GM18907 (cell line): ENCODE data around the gene MROH2B.
"Not testable (repeated sequence)": the region's sequence is repeated elsewhere in the genome, so short reads cannot be mapped to it uniquely, and the experiment has no call there.

ENCODE experiments used
- ATAC-seq: cut with Tn5 transposase; IDR thresholded peaks from one replicate; pipeline ENCODE4 v1.9.1; 2021; ENCODE audit warnings: mild to moderate bottlenecking, moderate library complexity; ENCODE audit not compliant: unreplicated experiment

MROH2B gene

GRCh38 chr5:41032973-41033372 is 38.2 kb downstream of the MROH2B start:
- no peak for ATAC-seq

GRCh38 chr5:41022600-41022999 is 48.5 kb downstream of the MROH2B start:
- not testable (repeated sequence) for ATAC-seq

GRCh38 chr5:41012318-41012717 is 58.8 kb downstream of the MROH2B start:
- ATAC-seq: no peak

GRCh38 chr5:41010572-41010971 is 60.6 kb downstream of the MROH2B start:
- no peak for ATAC-seq

- no peak for ATAC-seq
These were observed 61.9 kb downstream of the MROH2B start for GRCh38 chr5:41009232-41009631.

GRCh38 chr5:41004931-41005330 is 66.2 kb downstream of the MROH2B start:
- ATAC-seq: no peak

GRCh38 chr5:41003670-41004376 is 67.3 kb downstream of the MROH2B start:
- no peak for ATAC-seq

GRCh38 chr5:40999966-41000365 is 71.2 kb downstream of the MROH2B start:
- ATAC-seq: no peak

GRCh38 chr5:40999142-40999541 is 72.0 kb downstream of the MROH2B start:
- ATAC-seq: no peak

- no peak for ATAC-seq
These were observed 75.1 kb downstream of the MROH2B start for GRCh38 chr5:40995801-40996586.

GRCh38 chr5:40991981-40992559 is 79.1 kb downstream of the MROH2B start:
- ATAC-seq: no peak

GRCh38 chr5:40991168-40991980 is 79.8 kb downstream of the MROH2B start:
- ATAC-seq: no peak

- ATAC-seq: no peak
These were observed 82.2 kb downstream of the MROH2B start for GRCh38 chr5:40988746-40989510.

- ATAC-seq: no peak
These were observed 83.8 kb downstream of the MROH2B start for GRCh38 chr5:40987349-40987748.

- no peak for ATAC-seq
These were observed 84.5 kb downstream of the MROH2B start for GRCh38 chr5:40986666-40987065.

- no peak for ATAC-seq
These were observed 85.6 kb downstream of the MROH2B start for GRCh38 chr5:40985501-40985900.

- no peak for ATAC-seq
These were observed 86.3 kb downstream of the MROH2B start for GRCh38 chr5:40984884-40985283.

GRCh38 chr5:40983781-40984180 is 87.4 kb downstream of the MROH2B start:
- no peak for ATAC-seq

- ATAC-seq: no peak
These were observed 89.7 kb downstream of the MROH2B start for GRCh38 chr5:40981420-40981819.

- ATAC-seq: no peak
These were observed 94.3 kb downstream of the MROH2B start for GRCh38 chr5:40976836-40977235.
